KOPT-K1 (cell line): ENCODE measurements around the gene HIRA.

Source experiments
- H3K27ac ChIP-seq: fragments of 200-600 bp; sonication (generic); 2 replicates; pipeline ENCODE4 v1.5.1; 2016; ENCODE audit warnings: antibody characterized with exemption, mild to moderate bottlenecking, low read depth, low read length; ENCODE audit not compliant: poor library complexity, severe bottlenecking
- H3K36me3 ChIP-seq: fragments of 200-600 bp; sonication (generic); 2 replicates; pipeline ENCODE4 v1.5.1; 2017; ENCODE audit warnings: antibody characterized with exemption, mild to moderate bottlenecking, low read length, moderate library complexity; ENCODE audit not compliant: insufficient read depth
- H3K9me3 ChIP-seq: fragments of 200-600 bp; sonication (generic); 2 replicates; pipeline ENCODE4 v1.5.1; 2017; ENCODE audit warnings: antibody characterized with exemption, low read length, mild to moderate bottlenecking; ENCODE audit not compliant: insufficient read depth, poor library complexity, severe bottlenecking

The HIRA gene

DNA sequence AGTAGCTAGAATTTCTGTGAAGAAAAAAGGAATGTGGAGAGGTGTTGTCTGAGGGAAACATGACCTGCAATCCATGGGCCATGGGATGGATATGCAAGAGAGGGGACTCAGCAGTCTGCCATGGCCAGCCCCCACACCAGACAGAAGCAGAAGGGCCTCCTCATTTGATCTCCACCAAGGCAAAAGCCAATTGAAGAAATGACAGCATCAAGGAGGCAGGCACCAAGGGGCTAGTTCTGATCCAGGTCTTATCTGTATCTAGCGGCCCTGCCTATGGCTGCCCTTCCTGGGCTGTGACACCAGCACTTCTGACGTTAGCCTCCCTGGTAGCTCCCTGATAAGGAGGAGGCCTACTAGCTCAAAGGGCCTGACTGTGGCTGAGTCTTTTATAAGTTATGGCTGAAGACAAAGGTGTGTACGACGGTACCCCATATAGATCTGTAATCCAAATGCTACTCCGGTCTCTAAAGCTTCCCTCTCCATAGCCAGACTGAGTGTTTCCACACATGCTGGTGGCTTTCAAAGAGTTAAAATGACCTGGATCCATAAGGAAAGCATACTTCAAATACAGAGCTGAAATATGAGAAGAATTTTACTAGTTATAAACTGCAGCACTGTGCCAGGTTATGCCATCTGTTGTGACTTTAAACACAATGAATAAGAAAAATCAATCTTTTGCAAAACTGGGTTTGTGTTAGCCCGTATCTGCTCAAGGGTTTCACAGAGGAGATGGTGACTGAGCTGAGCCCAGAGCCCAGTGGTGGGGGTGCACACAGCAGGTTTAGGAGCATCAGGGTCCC, 34.4 kb downstream of the HIRA start:
- Histone ChIP-seq H3K9me3 (no peaks in the 10 kb centered on the region), H3K27ac (no peak overlapping the region), H3K36me3 (peaks cover 98% of the 10 kb centered on the region)

DNA sequence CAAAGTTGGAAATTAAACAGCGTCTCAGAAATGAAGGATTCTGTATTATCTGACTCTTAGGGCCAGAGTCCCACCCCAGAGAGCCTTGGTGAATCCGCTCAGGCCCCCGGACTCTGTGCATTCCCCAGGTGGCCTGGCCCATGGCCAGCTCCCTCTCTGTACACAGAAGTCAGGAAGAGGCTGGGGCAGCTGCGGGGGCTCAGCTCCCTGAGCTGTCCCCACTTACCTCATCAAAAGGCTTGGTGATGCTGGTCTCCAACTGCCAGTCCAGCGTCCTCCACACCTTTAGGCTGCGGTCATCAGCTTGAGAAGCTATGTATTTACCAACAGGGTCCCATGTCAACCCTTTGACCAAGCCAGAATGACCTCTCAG, 35.0 kb downstream of the HIRA start:
- H3K27ac ChIP-seq: no peak overlapping the region

DNA sequence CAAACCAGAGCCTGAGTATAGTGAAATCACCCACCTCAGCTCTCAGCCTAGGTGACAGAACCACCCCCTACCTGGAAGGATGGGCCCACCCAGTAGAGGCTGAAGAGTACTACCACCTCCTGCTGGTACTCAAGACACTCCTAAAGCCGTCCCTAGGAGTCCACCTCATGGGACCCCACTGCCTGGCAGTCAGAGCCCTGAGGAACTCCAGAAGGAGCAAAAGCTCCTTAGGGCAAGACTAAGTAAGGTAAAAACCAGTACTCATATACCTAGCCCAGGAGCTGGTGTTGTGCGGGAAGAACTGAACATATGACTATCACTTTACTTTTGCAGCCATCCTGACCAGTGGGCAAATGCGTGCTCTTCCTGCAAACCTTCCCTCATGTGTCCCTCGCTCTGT, 36.3 kb downstream of the HIRA start:
- Histone ChIP-seq H3K9me3 (no peaks in the 10 kb centered on the region), H3K36me3 (peaks cover 96% of the 10 kb centered on the region), H3K27ac (no peak overlapping the region)

More for the DNA sequence above, 35.0 kb downstream of the HIRA start:
- Histone ChIP-seq H3K36me3 (peaks cover 98% of the 10 kb centered on the region), H3K9me3 (no peaks in the 10 kb centered on the region)

DNA sequence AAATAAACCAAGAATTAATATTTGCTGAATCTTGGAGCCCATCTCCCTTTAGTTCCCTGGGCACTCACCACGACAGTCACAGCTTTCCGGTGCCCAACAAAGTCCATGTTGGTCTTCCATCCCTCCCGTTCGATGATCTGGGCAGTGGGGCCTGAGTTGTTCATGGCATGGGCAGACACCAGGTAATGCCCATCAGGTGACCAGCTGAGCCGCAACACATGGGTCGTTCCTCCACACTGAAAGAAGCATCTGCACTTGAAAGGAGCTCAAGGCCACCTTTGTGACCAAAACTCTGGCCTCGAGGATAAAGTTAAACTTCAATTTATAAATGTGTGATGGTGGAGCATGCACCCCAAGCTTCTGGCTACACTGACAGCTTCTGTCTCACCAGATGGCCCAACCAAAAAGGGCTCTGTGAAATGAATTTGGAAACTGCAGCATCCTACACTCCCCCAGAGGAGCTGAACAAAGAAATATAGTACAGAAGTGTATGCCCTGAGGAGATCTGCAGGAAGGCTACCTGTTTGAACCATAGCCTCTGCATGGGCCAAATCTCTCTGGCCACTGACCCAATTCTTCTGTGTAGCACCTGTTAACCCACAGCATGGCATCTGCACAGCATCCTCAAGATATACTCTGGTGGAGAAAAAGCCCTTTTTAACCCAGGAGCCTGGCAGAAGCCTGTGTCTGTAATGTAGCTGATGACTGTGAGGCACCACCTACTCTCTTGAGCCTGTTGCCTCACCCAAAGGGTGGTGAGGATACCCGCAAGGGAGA, 37.1 kb downstream of the HIRA start:
- Histone ChIP-seq H3K9me3 (no peaks in the 10 kb centered on the region), H3K36me3 (peaks cover 97% of the 10 kb centered on the region), H3K27ac (no peak overlapping the region)

DNA sequence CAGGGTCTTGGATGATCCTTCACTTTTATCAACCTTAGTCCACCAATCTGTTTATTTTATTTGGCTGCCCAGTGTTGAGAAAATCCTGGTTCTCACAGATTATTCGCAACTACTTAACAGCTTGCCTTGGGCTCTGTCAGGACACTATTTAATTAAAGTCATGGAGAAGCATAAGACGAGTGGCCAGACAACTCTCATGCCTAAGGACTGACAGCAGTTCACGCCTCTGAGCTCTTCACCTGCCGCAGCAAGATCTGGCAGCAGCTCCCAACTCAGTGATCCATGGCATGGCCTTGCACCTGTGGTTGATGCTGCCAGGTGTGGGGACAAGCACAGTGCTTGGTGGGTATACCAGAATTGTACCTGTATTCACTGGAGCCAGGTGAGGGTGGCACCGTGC, 37.8 kb downstream of the HIRA start:
- Histone ChIP-seq H3K36me3 (peaks cover 97% of the 10 kb centered on the region), H3K9me3 (no peaks in the 10 kb centered on the region), H3K27ac (no peak overlapping the region)

DNA sequence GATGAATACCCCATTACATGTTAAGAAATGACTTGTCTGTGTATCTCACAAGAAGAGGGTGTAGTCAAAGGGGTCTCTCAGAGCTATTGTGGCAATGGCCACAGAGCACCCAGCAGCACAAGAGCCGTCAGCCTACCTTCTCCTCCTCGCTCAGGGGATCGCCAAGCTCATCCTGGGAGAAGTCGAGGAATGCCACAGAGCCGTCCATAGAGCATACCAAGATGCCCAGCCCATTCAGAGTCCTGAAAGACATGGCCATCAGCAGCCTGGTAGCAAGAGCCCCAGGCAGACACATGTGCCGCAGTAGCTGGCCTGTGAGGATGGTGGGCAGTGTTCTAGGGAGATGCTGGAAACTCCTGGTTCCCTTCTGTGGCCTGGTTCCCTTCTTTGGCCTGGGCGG, 44.0 kb downstream of the HIRA start:
- Histone ChIP-seq H3K9me3 (no peaks in the 10 kb centered on the region), H3K27ac (no peak overlapping the region), H3K36me3 (peaks cover 98% of the 10 kb centered on the region)

DNA sequence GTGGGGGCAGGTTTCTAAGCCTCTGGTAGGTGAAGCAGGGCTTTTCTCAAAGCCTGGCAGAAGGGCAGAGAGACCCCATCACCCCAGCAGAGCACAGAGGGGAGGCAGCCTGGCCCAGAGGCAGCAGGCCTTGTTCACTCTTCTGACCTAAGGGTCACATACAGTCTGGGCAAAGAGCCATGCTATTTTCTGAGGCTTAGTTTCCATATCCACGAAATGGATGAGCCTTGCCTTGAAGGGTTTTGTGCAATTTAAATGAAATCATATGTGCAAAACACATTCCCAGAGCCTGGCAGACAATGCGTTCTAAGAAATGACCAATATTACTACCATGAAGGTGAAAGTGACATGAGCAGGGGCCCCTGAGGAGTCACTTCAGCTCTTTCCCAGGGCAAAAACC, 44.5 kb downstream of the HIRA start:
- Histone ChIP-seq H3K9me3 (no peaks in the 10 kb centered on the region), H3K36me3 (peaks cover 98% of the 10 kb centered on the region), H3K27ac (no peak overlapping the region)

DNA sequence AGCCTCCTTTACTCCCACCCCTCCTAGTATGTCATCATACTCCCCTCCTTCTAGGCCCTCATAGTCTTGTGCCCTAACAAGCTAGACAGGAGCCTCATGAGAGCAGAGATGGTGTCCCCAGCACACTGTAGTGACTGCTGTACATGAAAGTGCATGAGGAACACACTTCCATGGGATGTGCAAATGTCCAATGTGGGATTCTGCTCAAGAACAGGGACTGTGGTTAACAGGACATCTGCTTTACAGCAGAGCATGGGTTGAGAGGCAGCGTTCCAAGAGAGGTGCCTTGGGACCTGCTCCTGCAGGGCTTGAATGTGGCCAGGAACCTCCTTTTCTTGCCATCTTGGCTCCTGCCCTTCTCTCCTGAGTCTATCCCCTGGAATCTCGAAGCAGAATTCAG, 45.3 kb downstream of the HIRA start:
- H3K9me3 ChIP-seq: no peaks in the 10 kb centered on the region
- H3K27ac ChIP-seq: no peak overlapping the region
- H3K36me3 ChIP-seq: peaks cover 100% of the 10 kb centered on the region

DNA sequence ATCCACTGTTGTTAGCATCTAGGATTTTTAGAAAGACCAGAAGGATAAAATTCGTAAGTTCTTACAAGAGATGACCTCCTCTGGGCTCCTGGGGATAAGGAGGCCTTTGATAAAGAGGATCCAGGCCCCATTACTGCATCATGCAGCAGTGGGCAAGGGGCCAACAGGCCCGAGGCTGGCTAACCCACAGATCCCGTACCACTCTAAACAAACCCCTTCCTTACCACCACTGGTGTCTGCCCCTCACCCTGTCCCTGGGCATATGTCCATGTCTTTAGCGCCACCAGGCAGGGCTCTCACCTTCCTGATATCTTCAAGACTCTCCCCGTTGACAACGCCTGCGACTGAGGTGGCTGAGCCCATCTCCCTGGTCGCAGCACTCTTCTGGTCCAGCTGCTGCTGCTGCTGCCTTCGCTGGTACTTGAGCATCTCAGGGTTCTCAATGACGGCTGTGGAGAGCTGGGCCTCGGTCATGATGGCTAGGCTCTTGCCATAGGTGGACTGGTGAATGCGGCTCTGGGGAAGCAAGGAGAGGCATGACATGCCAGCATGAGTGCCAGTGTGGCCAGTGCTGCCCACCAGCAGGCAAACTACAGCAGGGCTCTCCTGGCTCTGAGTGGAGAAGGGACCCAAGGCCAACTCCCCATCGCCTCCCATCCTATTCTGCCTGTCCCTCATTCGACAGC, 46.2 kb downstream of the HIRA start:
- Histone ChIP-seq H3K27ac (no peak overlapping the region), H3K9me3 (no peaks in the 10 kb centered on the region), H3K36me3 (peaks cover 100% of the 10 kb centered on the region)

DNA sequence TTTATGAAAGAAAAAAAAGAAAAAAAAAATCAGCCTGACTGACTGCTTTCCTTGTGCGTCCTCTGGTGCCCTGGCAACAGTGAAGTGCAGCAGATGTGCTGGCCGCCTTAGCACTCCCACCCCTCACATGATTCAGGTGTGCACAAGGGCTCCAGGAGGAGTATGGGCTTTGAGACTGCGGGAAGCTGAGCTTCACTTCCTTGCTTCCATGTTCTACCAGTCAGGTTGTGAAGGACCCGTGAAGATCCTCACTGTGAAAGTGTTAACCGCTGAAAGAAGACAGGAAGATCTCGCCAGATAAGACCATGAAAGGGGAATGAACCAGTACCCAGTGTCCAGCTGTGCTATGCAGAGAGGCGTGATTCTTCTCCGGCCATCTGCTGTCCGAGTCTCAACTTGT, 48.2 kb downstream of the HIRA start:
- Histone ChIP-seq H3K27ac (no peak overlapping the region), H3K36me3 (peaks cover 96% of the 10 kb centered on the region), H3K9me3 (no peaks in the 10 kb centered on the region)

DNA sequence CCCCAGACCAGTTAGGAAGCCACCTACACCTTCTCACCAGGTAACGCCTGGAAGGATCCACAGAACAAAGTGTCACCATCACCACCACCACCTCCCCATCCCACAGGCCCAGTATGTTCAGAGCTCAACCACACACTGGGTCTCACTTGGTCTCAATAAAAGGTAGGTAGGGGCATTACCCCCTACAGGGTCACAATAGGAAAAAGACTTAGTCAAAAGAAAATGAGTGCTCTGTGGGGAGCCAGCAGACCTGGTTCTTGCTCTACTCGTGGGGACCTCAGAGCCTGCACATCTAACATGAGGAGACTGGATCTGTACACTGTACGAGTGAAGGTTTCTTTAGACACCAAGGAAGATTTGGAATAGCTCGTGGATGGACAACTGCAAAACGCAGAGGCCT, 49.3 kb downstream of the HIRA start:
- H3K36me3 ChIP-seq: peaks cover 96% of the 10 kb centered on the region
- no peak overlapping the region for H3K27ac ChIP-seq
- H3K9me3 ChIP-seq: no peaks in the 10 kb centered on the region

DNA sequence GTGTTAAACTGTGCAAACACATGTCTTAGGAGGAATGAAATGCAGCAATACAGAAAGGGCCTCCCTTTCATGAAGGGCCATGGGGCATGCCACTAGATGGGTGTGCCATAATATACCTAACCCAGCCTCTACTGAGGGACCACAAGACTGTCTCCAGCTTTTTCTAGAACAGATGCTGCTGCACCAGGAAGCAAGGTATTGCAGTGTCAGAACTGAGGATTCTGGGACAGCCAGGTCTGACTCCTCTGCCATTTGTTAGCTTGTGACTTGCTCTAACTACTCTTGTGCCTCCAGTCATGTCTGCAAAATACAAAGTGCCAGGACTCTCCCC, 53.2 kb downstream of the HIRA start:
- no peak overlapping the region for H3K27ac ChIP-seq
- H3K36me3 ChIP-seq: peaks cover 96% of the 10 kb centered on the region
- H3K9me3 ChIP-seq: no peaks in the 10 kb centered on the region

DNA sequence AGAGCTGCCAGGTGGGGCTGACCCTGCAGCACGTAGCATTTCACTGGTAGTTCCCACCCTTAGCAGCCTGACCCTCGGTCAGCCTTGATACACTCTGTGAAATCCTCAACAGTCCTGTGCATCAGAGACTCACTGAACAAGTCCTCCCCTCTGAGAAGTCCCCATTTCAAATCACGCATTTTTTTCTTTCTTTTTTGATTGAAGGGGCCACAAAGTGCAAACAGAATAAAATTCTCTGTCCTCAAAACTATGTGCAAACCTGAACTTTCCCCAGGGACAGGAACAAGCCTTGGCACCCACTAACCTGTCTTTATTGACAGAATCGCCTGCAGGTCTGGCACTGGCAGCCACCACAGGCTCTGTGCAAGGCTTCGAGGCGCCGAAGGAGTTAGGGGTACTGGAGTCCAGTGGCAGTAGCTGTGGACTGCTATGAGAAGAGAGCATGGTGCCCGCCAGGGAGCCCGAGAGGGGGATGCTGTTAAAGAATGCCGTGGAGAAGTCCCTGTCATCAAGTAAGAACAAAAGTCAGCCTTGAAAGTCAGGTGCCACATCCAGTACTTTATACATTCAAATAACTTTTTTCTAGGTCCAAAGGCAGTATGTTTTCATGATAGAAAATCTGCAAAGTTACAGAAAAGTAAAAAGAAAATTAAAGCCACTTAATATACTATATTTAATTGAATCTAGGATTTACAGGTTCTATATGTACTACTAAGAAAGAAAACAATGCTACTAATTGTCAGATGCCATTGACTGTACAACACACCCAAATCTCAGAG, 53.8 kb downstream of the HIRA start:
- H3K27ac ChIP-seq: no peak overlapping the region
- H3K9me3 ChIP-seq: no peaks in the 10 kb centered on the region
- H3K36me3 ChIP-seq: peaks cover 96% of the 10 kb centered on the region

DNA sequence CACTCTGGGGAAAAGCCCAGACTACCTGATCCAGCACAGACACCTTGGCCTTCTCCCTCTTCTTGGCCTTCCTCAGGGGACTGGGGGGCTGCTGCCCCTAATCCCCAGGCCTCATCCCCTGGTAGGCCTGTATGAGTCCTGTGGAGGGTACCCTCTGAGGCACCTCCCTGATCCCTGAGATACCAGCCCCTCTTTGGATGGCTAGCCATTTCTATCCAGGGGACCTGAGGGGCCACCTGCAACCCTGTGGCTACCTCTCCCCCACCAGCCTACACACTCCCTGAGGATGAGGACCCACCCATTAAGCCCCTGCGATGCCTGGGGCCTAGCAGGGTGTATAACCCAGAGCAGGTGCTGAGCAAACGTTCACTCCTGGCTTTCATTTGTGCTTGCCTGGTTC, 54.6 kb downstream of the HIRA start:
- H3K36me3 ChIP-seq: peaks cover 96% of the 10 kb centered on the region
- no peaks in the 10 kb centered on the region for H3K9me3 ChIP-seq
- H3K27ac ChIP-seq: no peak overlapping the region

DNA sequence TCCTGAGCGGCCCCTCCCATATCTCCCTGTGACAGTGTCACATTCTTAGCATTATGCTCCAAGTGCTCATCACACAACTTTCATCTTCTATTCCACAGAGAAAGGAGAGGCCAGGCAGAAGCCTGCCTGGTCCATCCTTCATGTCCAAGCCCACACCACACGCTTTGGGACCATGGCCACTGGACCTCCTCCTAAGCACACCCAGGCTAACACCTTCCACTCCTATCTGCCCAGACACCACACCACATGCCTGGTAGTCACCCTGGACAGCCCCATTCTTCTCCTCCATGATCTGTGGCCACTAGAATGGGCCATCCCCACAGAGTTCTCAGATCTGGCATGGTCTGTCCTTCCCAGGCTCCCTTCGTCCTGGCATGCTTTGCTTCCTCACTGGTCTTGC, 55.3 kb downstream of the HIRA start:
- Histone ChIP-seq H3K27ac (no peak overlapping the region), H3K36me3 (peaks cover 96% of the 10 kb centered on the region), H3K9me3 (no peaks in the 10 kb centered on the region)
